Activated naive CD8-positive, alpha-beta T cell (primary cell): ENCODE results near the gene MACF1.

Source experiments
- H3K27ac Mint-ChIP-seq: one replicate; pipeline ENCODE4 v1.8.0; 2021; ENCODE audit warnings: mixed read lengths
- H3K27me3 Mint-ChIP-seq: one replicate; pipeline ENCODE4 v1.8.0; 2021; ENCODE audit warnings: mixed read lengths
- H3K36me3 Mint-ChIP-seq: one replicate; pipeline ENCODE4 v1.8.0; 2021; ENCODE audit warnings: mixed read lengths
- H3K4me1 Mint-ChIP-seq: one replicate; pipeline ENCODE4 v1.8.0; 2021; ENCODE audit warnings: low read depth, mixed read lengths
- H3K4me3 Mint-ChIP-seq: one replicate; pipeline ENCODE4 v1.8.0; 2021; ENCODE audit warnings: mild to moderate bottlenecking, mixed read lengths
- H3K9me3 Mint-ChIP-seq: one replicate; pipeline ENCODE4 v1.8.0; 2021; ENCODE audit warnings: low read depth, mixed read lengths

Gene MACF1

DNA sequence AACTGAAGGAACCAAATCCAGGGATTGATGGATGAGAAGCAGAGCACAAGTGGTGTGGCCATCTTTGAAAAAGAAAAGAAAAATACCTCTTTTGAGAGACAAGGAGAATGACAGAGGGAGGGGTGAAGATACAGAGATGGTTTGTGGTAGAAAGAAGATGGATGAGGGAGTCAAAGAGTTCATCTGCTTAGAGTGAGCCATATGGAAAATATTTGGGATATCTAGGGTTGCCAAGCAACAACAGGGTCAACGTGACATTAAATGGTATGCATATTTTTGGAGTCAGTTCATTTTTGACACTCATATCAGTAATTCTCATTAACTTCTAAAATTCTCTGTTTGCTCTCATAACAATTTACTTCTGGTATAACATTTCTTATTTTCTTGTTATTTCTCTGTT lies 50.7 kb downstream of the MACF1 start:
- H3K36me3 Mint-ChIP-seq = peaks cover 8% of the 10 kb centered on the region
- no peaks in the 10 kb centered on the region for H3K9me3 Mint-ChIP-seq
- no peaks in the 10 kb centered on the region for H3K27me3 Mint-ChIP-seq
- H3K4me1 Mint-ChIP-seq = peaks cover 35% of the 10 kb centered on the region
- H3K27ac Mint-ChIP-seq = no peak overlapping the region
- H3K4me3 Mint-ChIP-seq = no peak overlapping the region

- Mint-ChIP-seq H3K36me3 (peaks cover 4% of the 10 kb centered on the region), H3K4me3 (no peak overlapping the region), H3K27ac (peak overlapping the region; percentile 90), H3K4me1 (peaks cover 37% of the 10 kb centered on the region), H3K9me3 (no peaks in the 10 kb centered on the region), H3K27me3 (no peaks in the 10 kb centered on the region)
Observed at GRCh38 chr1:39258146-39258924, 53.8 kb downstream of the MACF1 start.

DNA sequence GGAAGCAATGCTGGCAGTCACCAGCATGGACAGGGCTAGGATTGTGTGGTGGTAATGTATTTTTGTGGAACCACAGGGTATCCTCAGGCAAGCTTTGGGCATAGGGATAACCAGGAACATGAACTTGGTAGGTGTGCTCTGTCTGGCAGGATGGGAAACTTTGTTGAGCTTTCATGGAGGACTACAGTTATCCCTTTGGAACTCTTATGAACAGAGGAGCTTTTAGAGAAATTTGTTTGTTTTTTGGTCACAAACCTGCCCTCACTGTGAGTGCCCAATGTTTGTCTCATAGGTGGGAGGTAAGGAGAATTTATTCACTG lies 54.4 kb downstream of the MACF1 start:
- Mint-ChIP-seq H3K4me1 (peaks cover 36% of the 10 kb centered on the region), H3K9me3 (no peaks in the 10 kb centered on the region), H3K4me3 (no peak overlapping the region), H3K36me3 (peaks cover 6% of the 10 kb centered on the region), H3K27me3 (no peaks in the 10 kb centered on the region), H3K27ac (peak overlapping the region; percentile 76)

- Mint-ChIP-seq H3K4me3 (peak overlapping the region; percentile 1), H3K9me3 (no peaks in the 10 kb centered on the region), H3K27ac (peak overlapping the region; percentile 34), H3K27me3 (no peaks in the 10 kb centered on the region), H3K36me3 (peaks cover 6% of the 10 kb centered on the region), H3K4me1 (peaks cover 55% of the 10 kb centered on the region)
Observed at GRCh38 chr1:39261712-39262221, 57.3 kb downstream of the MACF1 start.

GRCh38 chr1:39262802-39263201 lies 58.3 kb downstream of the MACF1 start:
- Mint-ChIP-seq H3K27me3 (no peaks in the 10 kb centered on the region), H3K4me3 (peak overlapping the region; percentile 27), H3K4me1 (peaks cover 57% of the 10 kb centered on the region), H3K9me3 (no peaks in the 10 kb centered on the region), H3K36me3 (peaks cover 6% of the 10 kb centered on the region), H3K27ac (peak overlapping the region; percentile 74)

DNA sequence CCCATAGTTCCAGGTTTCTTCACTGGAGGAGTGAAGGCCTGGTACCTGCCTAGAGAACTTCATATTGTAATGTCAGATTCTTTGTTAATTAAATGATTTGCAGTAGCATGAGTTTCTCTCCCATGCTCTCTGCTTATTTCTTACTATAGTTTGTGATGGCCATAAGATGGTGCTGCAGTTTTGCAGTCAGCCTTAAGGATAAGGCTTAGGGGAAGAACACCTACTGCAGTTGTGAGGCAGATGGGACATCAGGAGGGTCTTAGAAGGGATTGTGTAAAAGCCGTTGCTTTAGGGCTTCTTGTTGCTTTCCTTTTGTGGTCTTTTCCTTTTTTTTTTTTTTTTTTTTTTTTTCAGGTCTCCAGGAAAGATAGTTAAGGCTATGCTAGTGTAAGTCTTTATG lies 61.8 kb downstream of the MACF1 start:
- peak overlapping the region; percentile 72 for H3K27ac Mint-ChIP-seq
- peaks cover 77% of the 10 kb centered on the region for H3K4me1 Mint-ChIP-seq
- no peaks in the 10 kb centered on the region for H3K9me3 Mint-ChIP-seq

DNA sequence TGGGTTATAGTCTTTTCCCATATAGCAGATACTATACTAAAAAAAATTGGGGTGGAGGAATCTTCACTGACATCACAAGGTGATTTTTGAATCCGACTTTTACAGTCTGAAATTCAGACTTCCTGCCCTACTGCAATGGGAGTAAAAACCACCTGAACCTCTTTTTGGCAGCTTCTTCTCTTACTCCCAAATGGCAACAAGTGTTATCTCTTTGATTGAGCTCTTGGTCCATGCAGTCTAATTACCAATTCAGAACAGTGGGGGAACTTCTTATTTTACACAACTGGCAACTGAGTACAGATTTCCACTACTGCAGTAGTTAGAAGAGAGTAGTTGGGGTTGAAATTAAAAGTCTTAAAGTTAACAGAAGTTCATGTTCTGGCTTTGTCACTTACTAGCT lies 62.3 kb downstream of the MACF1 start:
- no peaks in the 10 kb centered on the region for H3K9me3 Mint-ChIP-seq

More for the DNA sequence above, 61.8 kb downstream of the MACF1 start:
- no peak overlapping the region for H3K4me3 Mint-ChIP-seq
- peaks cover 6% of the 10 kb centered on the region for H3K36me3 Mint-ChIP-seq
- no peaks in the 10 kb centered on the region for H3K27me3 Mint-ChIP-seq

GRCh38 chr1:39268112-39268581 lies 63.7 kb downstream of the MACF1 start:
- peak overlapping the region; percentile 86 for H3K27ac Mint-ChIP-seq
- H3K27me3 Mint-ChIP-seq = no peaks in the 10 kb centered on the region
- peaks cover 73% of the 10 kb centered on the region for H3K4me1 Mint-ChIP-seq
- H3K4me3 Mint-ChIP-seq = peak overlapping the region; percentile 75
- H3K9me3 Mint-ChIP-seq = no peaks in the 10 kb centered on the region
- H3K36me3 Mint-ChIP-seq = peaks cover 2% of the 10 kb centered on the region

More for the DNA sequence above, 62.3 kb downstream of the MACF1 start:
- Mint-ChIP-seq H3K27ac (no peak overlapping the region), H3K4me3 (no peak overlapping the region), H3K36me3 (peaks cover 6% of the 10 kb centered on the region), H3K27me3 (no peaks in the 10 kb centered on the region), H3K4me1 (peaks cover 76% of the 10 kb centered on the region)

- H3K9me3 Mint-ChIP-seq = no peaks in the 10 kb centered on the region
- no peak overlapping the region for H3K4me3 Mint-ChIP-seq
- H3K4me1 Mint-ChIP-seq = peaks cover 69% of the 10 kb centered on the region
- peak overlapping the region; percentile 86 for H3K27ac Mint-ChIP-seq
- no peaks in the 10 kb centered on the region for H3K36me3 Mint-ChIP-seq
- H3K27me3 Mint-ChIP-seq = no peaks in the 10 kb centered on the region
Observed at GRCh38 chr1:39268906-39269305, 64.4 kb downstream of the MACF1 start.

DNA sequence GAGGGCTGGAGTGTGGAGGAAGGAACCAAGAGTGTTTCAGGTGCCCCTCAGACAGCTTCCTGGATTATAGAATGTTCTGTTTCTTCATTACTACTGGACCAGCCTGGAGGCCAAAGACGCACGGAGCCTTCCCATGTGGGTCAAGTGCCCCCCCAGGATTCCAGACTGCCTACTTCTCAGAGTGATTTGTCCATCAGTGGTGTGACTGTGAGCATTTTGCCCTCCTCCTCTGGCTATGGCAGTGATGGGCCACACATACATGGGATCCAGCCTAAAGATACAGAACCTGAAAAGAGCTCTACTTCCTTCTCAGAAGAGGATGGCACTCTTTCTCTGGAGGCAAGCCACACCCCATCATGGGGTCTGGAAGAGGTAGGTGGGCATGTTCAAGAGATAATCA lies 64.9 kb downstream of the MACF1 start:
- H3K9me3 Mint-ChIP-seq = no peaks in the 10 kb centered on the region
- no peaks in the 10 kb centered on the region for H3K36me3 Mint-ChIP-seq
- no peaks in the 10 kb centered on the region for H3K27me3 Mint-ChIP-seq
- H3K4me1 Mint-ChIP-seq = peaks cover 64% of the 10 kb centered on the region
- H3K4me3 Mint-ChIP-seq = no peak overlapping the region
- H3K27ac Mint-ChIP-seq = no peak overlapping the region

DNA sequence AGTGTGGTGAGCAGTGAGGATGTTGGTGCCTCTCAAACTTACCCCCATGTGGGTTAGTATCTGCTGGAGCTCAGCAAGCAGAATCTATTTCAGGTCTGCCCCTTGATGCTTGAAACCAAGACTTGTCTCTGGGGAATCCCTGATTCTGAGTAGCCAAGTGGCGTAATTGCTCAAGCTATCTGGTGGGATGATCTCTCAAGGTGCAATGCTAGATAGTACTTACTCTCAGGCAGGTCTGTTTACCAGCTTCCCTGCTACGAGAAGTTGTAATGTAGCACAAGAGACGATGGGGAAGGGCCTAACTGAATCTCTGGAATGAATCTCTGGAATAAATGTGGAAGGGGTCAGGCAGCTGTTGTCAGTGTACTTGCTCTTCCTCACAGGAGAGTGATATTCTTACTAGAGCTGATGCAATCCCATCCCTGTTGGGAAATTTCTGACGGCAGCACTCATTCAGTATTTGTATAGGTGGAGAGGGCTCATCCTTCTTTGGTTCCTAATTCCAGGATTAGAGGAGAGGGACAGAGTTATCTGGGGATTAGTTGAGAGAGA lies 65.4 kb downstream of the MACF1 start:
- no peaks in the 10 kb centered on the region for H3K9me3 Mint-ChIP-seq
- no peaks in the 10 kb centered on the region for H3K36me3 Mint-ChIP-seq
- H3K4me1 Mint-ChIP-seq = peaks cover 67% of the 10 kb centered on the region
- H3K27me3 Mint-ChIP-seq = no peaks in the 10 kb centered on the region
- H3K27ac Mint-ChIP-seq = peak overlapping the region; percentile 52
- H3K4me3 Mint-ChIP-seq = no peak overlapping the region

DNA sequence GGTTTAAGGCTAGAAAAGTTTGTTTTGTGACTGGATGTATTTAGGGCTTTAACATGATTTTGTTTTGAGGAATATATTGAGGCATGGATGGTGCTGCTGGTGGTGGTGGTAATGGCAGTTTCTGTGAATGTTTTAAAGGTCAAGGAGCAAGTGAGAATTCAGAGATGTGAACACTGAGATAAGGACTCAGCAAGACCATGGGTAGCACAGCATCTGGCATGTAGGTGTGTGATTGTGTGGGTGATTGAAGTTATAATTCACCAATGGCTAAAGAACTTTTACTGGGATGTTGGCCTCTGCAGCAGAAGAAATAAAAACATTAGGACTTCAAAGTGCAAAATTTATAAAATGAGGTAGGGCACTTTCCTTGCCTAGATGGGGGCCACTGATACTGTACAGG lies 65.9 kb downstream of the MACF1 start:
- H3K9me3 Mint-ChIP-seq = no peaks in the 10 kb centered on the region
- H3K27ac Mint-ChIP-seq = peak overlapping the region; percentile 52
- peaks cover 63% of the 10 kb centered on the region for H3K4me1 Mint-ChIP-seq
- H3K4me3 Mint-ChIP-seq = no peak overlapping the region
- no peaks in the 10 kb centered on the region for H3K27me3 Mint-ChIP-seq
- no peaks in the 10 kb centered on the region for H3K36me3 Mint-ChIP-seq

DNA sequence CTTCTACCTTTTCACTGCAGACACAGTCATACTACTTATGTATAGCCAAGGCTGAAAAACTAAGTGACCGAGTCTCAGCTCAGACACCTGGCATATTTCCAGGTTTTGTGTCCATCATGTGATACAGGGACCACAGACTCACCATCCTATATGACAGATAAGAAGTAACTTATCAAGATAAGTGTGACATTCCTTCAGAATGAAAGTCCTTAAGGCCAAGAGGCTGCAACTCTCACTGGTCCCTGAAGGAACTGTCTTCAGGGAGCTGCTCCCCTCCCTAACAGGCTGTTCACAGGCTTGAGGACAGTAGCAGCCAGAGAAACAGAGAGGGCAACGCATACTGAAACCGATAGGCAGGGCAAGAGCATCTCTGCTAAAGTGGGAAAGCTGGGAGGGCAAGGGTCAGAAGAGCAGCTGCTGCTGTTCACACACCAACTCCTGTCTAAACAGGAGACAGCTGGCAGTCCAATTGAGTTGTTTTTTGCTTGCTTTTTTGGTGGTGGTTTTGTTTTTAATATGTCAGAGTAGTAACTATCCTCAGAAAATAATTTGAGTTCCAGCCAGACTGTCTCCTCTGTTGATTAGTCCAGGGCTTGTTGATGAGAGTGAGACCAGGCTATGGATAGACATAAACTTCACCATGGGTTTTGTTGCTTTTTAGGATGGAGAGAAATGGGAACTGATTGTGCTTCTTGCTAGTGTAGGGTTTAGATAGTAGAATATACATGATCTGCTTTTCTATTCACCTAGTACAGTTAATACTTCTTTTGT lies 67.7 kb downstream of the MACF1 start:
- Mint-ChIP-seq H3K9me3 (no peaks in the 10 kb centered on the region), H3K36me3 (no peaks in the 10 kb centered on the region), H3K27me3 (no peaks in the 10 kb centered on the region), H3K4me3 (no peak overlapping the region), H3K4me1 (peaks cover 60% of the 10 kb centered on the region), H3K27ac (peak overlapping the region; percentile 18)

DNA sequence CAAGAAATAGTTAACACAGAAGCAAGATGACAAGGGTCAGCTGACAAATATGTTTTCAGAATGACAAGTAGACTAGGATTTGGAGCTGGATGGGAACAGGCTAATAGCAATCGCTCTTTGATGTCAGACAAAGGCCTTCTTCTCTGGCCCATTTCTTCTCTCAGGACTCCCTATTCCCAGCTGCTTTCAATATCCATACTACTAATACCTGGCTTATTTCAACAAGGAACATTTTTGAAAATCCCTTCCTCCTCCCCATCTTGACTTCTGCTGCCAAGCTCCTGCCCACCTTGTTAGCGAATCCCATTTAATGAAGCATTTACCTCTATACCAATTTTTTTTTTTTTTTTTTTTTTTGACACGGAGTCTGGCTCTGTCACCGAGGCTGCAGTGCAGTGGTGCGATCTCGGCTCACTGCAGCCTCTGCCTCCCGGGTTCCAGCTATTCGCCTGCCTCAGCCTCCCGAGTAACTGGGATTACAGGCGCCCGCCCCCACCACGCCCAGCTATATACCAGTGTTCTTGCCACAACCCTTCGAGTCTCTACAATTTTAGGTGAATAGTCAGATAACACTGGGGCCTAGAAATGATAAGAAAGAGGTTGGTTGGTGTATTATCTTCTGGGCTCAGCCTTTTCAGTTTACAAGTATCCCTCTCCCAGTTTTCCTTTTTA lies 68.4 kb downstream of the MACF1 start:
- Mint-ChIP-seq H3K27ac (peak overlapping the region; percentile 18), H3K4me3 (no peak overlapping the region), H3K4me1 (peaks cover 65% of the 10 kb centered on the region)

More for the DNA sequence above, 68.4 kb downstream of the MACF1 start:
- no peaks in the 10 kb centered on the region for H3K36me3 Mint-ChIP-seq
- H3K27me3 Mint-ChIP-seq = no peaks in the 10 kb centered on the region
- no peaks in the 10 kb centered on the region for H3K9me3 Mint-ChIP-seq
